ENCODE measurements around the gene PAAF1. TPM values are rescaled to one million over a fixed set of nuclear protein-coding genes. Genes with fewer than 3 reads are reported as not detected.
"Not testable (repeated sequence)": the region's sequence is repeated elsewhere in the genome, so short reads cannot be mapped to it uniquely, and the experiment has no call there.

Gene PAAF1
- total RNA-seq, 4 donors from 2014 or later = 2.2 to 11.8 (median 4.4) TPM

- DNase-seq = no peak
- TF ChIP-seq CTCF (IDR thresholded peaks at IDR 0.05 in 4 of 5, conservative IDR thresholded peaks at IDR 0.05 in 1 of 5) = no peak
- TF ChIP-seq POLR2A (IDR thresholded peaks at IDR 0.05) = no peak
- in situ Hi-C loops (cut with MboI; ENCODE audit: low sequenced_read_pairs in 4 of 4) (no loop called here), intact Hi-C loops (cut with DNase I; ENCODE audit: low total_unique reads) (no loop called here)
- no peaks in the 10 kb centered on the region for H3K9me3 ChIP-seq
- no peak overlapping the region for H3K4me3 ChIP-seq
- H3K27ac ChIP-seq = no peak overlapping the region
- H3K27me3 ChIP-seq = no peaks in the 10 kb centered on the region
- H3K4me1 ChIP-seq = no peaks in the 10 kb centered on the region
- ATAC-seq = no peak
- H3K36me3 ChIP-seq = peaks cover 0 to 39% of the 10 kb centered on the region in 2 donors
Measured at GRCh38 chr11:73931951-73932350, 55.2 kb downstream of the PAAF1 start.

GRCh38 chr11:73932781-73933180, 56.0 kb downstream of the PAAF1 start:
- H3K27ac ChIP-seq = no peak overlapping the region
- H3K27me3 ChIP-seq = no peaks in the 10 kb centered on the region
- no peaks in the 10 kb centered on the region for H3K4me1 ChIP-seq
- in situ Hi-C loops (cut with MboI; ENCODE audit: low sequenced_read_pairs in 4 of 4) = no loop called here
- H3K36me3 ChIP-seq = peaks cover 0 to 31% of the 10 kb centered on the region in 2 donors
- ATAC-seq (no peak), DNase-seq (no peak)
- intact Hi-C loops (cut with DNase I; ENCODE audit: low total_unique reads) = no loop called here
- H3K4me3 ChIP-seq = no peak overlapping the region
- H3K9me3 ChIP-seq = no peaks in the 10 kb centered on the region
- TF ChIP-seq POLR2A (IDR thresholded peaks at IDR 0.05) (no peak), CTCF (IDR thresholded peaks at IDR 0.05 in 4 of 5, conservative IDR thresholded peaks at IDR 0.05 in 1 of 5) (no peak)

DNA sequence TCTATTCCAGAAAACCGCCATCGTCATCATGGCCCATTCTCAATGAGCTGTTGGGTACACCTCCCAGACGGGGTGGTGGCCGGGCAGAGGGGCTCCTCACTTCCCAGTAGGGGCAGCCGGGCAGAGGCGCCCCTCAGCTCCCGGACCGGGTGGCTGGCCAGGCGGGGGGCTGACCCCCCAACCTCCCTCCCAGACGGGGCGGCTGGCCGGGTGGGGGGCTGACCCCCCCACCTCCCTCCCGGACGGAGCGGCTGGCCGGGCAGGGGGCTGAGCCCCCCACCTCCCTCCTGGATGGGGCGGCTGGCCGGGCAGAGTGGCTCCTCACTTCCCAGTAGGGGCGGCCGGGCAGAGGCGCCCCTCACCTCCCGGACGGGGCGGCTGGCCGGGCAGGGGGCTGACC, 59.2 kb downstream of the PAAF1 start:
- intact Hi-C loops (cut with DNase I; ENCODE audit: low total_unique reads) = not testable (repeated sequence)

DNA sequence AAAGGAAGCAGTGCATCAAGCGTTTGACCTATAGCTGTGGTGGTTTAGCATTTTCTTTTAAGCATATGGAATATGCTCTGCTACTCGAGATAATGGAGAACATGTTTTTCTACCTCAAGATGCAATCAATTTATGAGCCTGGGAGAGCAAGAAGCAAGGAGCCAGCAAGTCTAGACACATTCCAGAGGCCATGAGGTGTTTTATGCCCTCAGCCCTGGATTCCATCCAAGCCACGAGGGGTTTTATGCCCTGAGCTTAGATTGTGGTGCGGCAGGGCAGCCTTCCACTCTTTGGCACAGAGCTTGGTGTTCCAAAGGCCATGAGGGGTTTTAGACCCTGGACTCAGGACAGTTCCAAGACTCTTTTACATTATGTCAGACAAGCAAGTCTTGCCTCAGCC, 62.3 kb downstream of the PAAF1 start:
- Histone ChIP-seq H3K4me1 (no peaks in the 10 kb centered on the region), H3K27me3 (no peaks in the 10 kb centered on the region), H3K27ac (no peak overlapping the region), H3K9me3 (no peaks in the 10 kb centered on the region), H3K4me3 (no peak overlapping the region), H3K36me3 (no peaks in the 10 kb centered on the region)
- intact Hi-C loops (cut with DNase I; ENCODE audit: low total_unique reads) = no loop called here
- TF ChIP-seq POLR2A (IDR thresholded peaks at IDR 0.05) (no peak), CTCF (IDR thresholded peaks at IDR 0.05 in 4 of 5, conservative IDR thresholded peaks at IDR 0.05 in 1 of 5) (no peak)
- in situ Hi-C loops (cut with MboI; ENCODE audit: low sequenced_read_pairs in 4 of 4) = no loop called here
- no peak for DNase-seq
- ATAC-seq = no peak

More for the DNA sequence above, 59.2 kb downstream of the PAAF1 start:
- H3K4me3 ChIP-seq; H3K27ac ChIP-seq; in situ Hi-C loops (cut with MboI; ENCODE audit: low sequenced_read_pairs in 4 of 4); H3K4me1 ChIP-seq; ATAC-seq; H3K27me3 ChIP-seq; H3K36me3 ChIP-seq; DNase-seq; H3K9me3 ChIP-seq: not testable (repeated sequence)

GRCh38 chr11:73940801-73941570, 64.2 kb downstream of the PAAF1 start:
- H3K4me1 ChIP-seq = no peaks in the 10 kb centered on the region
- no peaks in the 10 kb centered on the region for H3K36me3 ChIP-seq
- intact Hi-C loops (cut with DNase I; ENCODE audit: low total_unique reads) (no loop called here), in situ Hi-C loops (cut with MboI; ENCODE audit: low sequenced_read_pairs in 4 of 4) (no loop called here)
- DNase-seq (no peak), ATAC-seq (no peak)
- no peak overlapping the region for H3K4me3 ChIP-seq
- no peak for TF ChIP-seq POLR2A (IDR thresholded peaks at IDR 0.05)
- no peaks in the 10 kb centered on the region for H3K9me3 ChIP-seq
- no peak overlapping the region for H3K27ac ChIP-seq
- no peaks in the 10 kb centered on the region for H3K27me3 ChIP-seq

DNA sequence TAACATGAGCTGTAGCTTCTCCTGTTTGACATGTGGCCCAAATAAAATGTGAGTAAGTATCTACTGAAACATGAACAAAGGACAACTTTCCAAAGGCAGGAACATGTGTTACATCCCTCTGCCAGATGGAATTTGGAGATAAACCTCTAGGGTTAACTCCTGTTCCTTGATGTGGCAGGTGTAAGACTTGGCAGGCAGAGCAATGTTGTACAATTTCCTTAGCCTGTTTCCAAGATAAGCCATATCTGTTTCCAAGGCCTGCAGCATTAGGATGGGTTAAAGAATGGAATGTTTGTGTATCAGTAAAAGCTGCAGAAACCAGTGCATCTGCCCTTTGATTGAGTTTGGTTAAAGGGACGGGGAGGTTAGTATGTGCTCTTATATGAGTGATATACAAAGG, 65.2 kb downstream of the PAAF1 start:
- Histone ChIP-seq H3K4me1 (no peaks in the 10 kb centered on the region), H3K27ac (no peak overlapping the region), H3K4me3 (no peak overlapping the region), H3K36me3 (no peaks in the 10 kb centered on the region), H3K9me3 (no peaks in the 10 kb centered on the region), H3K27me3 (no peaks in the 10 kb centered on the region)
- intact Hi-C loops (cut with DNase I; ENCODE audit: low total_unique reads) (no loop called here), in situ Hi-C loops (cut with MboI; ENCODE audit: low sequenced_read_pairs in 4 of 4) (no loop called here)
- DNase-seq (no peak), ATAC-seq (no peak)
- TF ChIP-seq POLR2A (IDR thresholded peaks at IDR 0.05) (no peak), CTCF (IDR thresholded peaks at IDR 0.05 in 4 of 5, conservative IDR thresholded peaks at IDR 0.05 in 1 of 5) (no peak)
